GM18526 (cell line): Measurements from ENCODE around the gene TIMP2.

Experiments used
- POLR2A ChIP-seq: IDR thresholded peaks from 3 replicates; pipeline ENCODE4 v1.6.1; 2011; ENCODE audit not compliant: insufficient read length; ENCODE audit errors: extremely low read depth

The TIMP2 gene

GRCh38 chr17:78826836-78827509, 98.2 kb downstream of the TIMP2 start:
- no peak for TF ChIP-seq POLR2A

GRCh38 chr17:78826421-78826820, 98.8 kb downstream of the TIMP2 start:
- no peak for TF ChIP-seq POLR2A

GRCh38 chr17:78825696-78826095, 99.5 kb downstream of the TIMP2 start:
- no peak for TF ChIP-seq POLR2A

GRCh38 chr17:78824240-78824639, 100.9 kb downstream of the TIMP2 start:
- TF ChIP-seq POLR2A = no peak

- TF ChIP-seq POLR2A = no peak
These were observed 101.7 kb downstream of the TIMP2 start for GRCh38 chr17:78823282-78824046.

GRCh38 chr17:78822552-78822951, 102.6 kb downstream of the TIMP2 start:
- TF ChIP-seq POLR2A = no peak

- TF ChIP-seq POLR2A = no peak
These were observed 103.2 kb downstream of the TIMP2 start for GRCh38 chr17:78821961-78822360.

GRCh38 chr17:78820841-78821240, 104.3 kb downstream of the TIMP2 start:
- no peak for TF ChIP-seq POLR2A

GRCh38 chr17:78819806-78820792, 105.1 kb downstream of the TIMP2 start:
- no peak for TF ChIP-seq POLR2A

GRCh38 chr17:78819402-78819801, 105.8 kb downstream of the TIMP2 start:
- no peak for TF ChIP-seq POLR2A

- no peak for TF ChIP-seq POLR2A
These were observed 106.3 kb downstream of the TIMP2 start for GRCh38 chr17:78818932-78819331.

- TF ChIP-seq POLR2A = no peak
These were observed 106.9 kb downstream of the TIMP2 start for GRCh38 chr17:78818152-78818846.

- no peak for TF ChIP-seq POLR2A
These were observed 108.1 kb downstream of the TIMP2 start for GRCh38 chr17:78817123-78817522.

GRCh38 chr17:78815696-78816095, 109.5 kb downstream of the TIMP2 start:
- TF ChIP-seq POLR2A = no peak

- no peak for TF ChIP-seq POLR2A
These were observed 112.3 kb downstream of the TIMP2 start for GRCh38 chr17:78812855-78813254.
